ENCODE results near the gene PARD6G. TPM values are rescaled to one million over a fixed set of nuclear protein-coding genes. Genes with fewer than 3 reads are reported as not detected.

Gene PARD6G
- total and polyA plus RNA-seq, 2 of the 8 experiments (the other 6 are each of a cell fraction or from before 2014, with no cell fraction given): 11.3 to 17.9 TPM

DNA sequence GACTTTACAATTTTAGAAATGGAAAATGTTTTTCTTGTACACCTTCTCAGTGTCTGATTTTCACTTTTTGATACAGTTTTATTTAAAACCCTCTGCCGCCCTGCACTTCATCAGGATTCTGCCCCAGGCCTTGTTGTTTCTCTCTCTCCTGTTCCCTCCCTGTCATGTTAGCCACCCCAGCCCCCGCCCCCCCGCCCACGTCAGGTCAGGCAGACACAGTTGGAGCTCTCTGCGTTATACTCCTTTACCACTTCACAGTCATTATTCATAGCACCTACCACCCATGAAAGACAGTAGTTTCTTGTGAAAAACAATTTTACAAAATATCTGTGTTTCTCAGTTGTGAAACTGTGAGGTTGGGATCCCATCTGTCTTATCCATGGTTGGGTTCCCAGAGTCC, 116.8 kb downstream of the PARD6G start:
- Histone ChIP-seq H4K8ac (ENCODE audit: extremely low read depth, insufficient read depth, low read length) (no peak overlapping the region), H3K27me3 (replicated peaks in 1 of 4; ENCODE audit: control insufficient read depth in 3 of 4, extremely low read depth in 1 of 4, insufficient read depth in 3 of 4, low read length in 3 of 4) (no peaks in the 10 kb centered on the region), H3K23me2 (ENCODE audit: low read depth, low read length) (no peaks in the 10 kb centered on the region), H4K91ac (replicated peaks; ENCODE audit: insufficient read length, low read length) (no peak overlapping the region), H3K9ac (replicated peaks in 1 of 4; ENCODE audit: extremely low read depth in 1 of 4, low read depth in 3 of 4, low read length in 3 of 4) (no peak overlapping the region), H2AK5ac (ENCODE audit: low read depth, low read length) (no peak overlapping the region), H3K36me3 (ENCODE audit: control insufficient read depth in 2 of 4, insufficient read depth in 4 of 4, low read length in 3 of 4) (peaks cover 4 to 47% (median 20%) of the 10 kb centered on the region in 4 experiments), H3K4ac (replicated peaks; ENCODE audit: insufficient read length, low read depth, low read length) (no peak overlapping the region), H2BK20ac (ENCODE audit: low read length) (no peak overlapping the region), H4K5ac (ENCODE audit: insufficient read length, low read depth, low read length) (no peak overlapping the region), H2BK120ac (replicated peaks; ENCODE audit: low read depth, low read length) (no peak overlapping the region), H2AFZ (ENCODE audit: low read length) (no peak overlapping the region), H3K4me2 (ENCODE audit: insufficient read depth in 1 of 2, low read depth in 2 of 2, low read length in 2 of 2) (peak overlapping the region in 1 of 2 experiments; percentile 8; a peak in 1 of 4 replicates), H3K79me1 (ENCODE audit: low read depth, low read length) (peaks cover 13% of the 10 kb centered on the region), H2BK15ac (ENCODE audit: low read length) (no peak overlapping the region), H3K23ac (ENCODE audit: insufficient read length) (no peak overlapping the region), H3K18ac (ENCODE audit: extremely low read depth, low read length) (no peak overlapping the region), H3K14ac (ENCODE audit: insufficient read length) (no peak overlapping the region), H3K56ac (replicated peaks; ENCODE audit: insufficient read length, low read depth, low read length) (no peak overlapping the region), H3K27ac (ENCODE audit: low read depth, low read length) (no peak overlapping the region), H3K79me2 (ENCODE audit: control insufficient read depth in 1 of 2, insufficient read depth in 2 of 2, low read length in 2 of 2) (peaks cover 21 to 83% of the 10 kb centered on the region in 2 experiments), H4K20me1 (replicated peaks in 1 of 2; ENCODE audit: control insufficient read depth in 1 of 2, insufficient read depth in 2 of 2, low read length in 2 of 2) (peaks cover 11 to 13% of the 10 kb centered on the region in 2 experiments), H2BK5ac (ENCODE audit: low read depth, low read length) (no peak overlapping the region), H2BK12ac (ENCODE audit: low read depth, low read length) (no peak overlapping the region), H3K4me3 (ENCODE audit: extremely low read depth in 1 of 4, insufficient read depth in 2 of 4, low read depth in 3 of 4, low read length in 4 of 4) (no peak overlapping the region), H3K9me3 (ENCODE audit: insufficient read depth in 2 of 2, low read depth in 1 of 2, low read length in 1 of 2) (no peaks in the 10 kb centered on the region), H3K4me1 (replicated peaks in 1 of 4; ENCODE audit: control insufficient read depth in 3 of 4, insufficient read depth in 4 of 4, low read length in 3 of 4) (peaks cover 3 to 6% (median 5%) of the 10 kb centered on the region in 4 experiments; a peak in 6 of 7 replicates)
- ChIA-PET CTCF (ENCODE audit: partially characterized antibody) (interaction anchor here (0.8 to 2.7 kb wide), 6 partner anchors 9 to 120 kb away, joined by 3 to 8 read pairs (median 4); no protein-coding TSS in a partner anchor), POLR2A (ENCODE audit: partially characterized antibody) (interaction anchor here (0.7 to 3.1 kb wide), 6 partner anchors 11 to 22 kb away, joined by 3 to 10 read pairs (median 4); partner anchors contain the start of gene ADNP2)
- WGBS, 2 experiments (ENCODE audit: extremely low coverage in 1 of 2, insufficient coverage in 1 of 2, insufficient read length in 1 of 2, insufficient replicate concordance in 2 of 2, low coverage in 1 of 2, low lambda C conversion rate in 2 of 2, missing lambda C conversion rate in 1 of 2): 64% methylated on average over 5 of the region's 5 CpGs; no CpG with 5 or more reads in 1 of the 2 experiments
- FAIRE-seq (no peak), DNase-seq (ENCODE audit: low read depth in 1 of 2, low spot score in 2 of 2) (no peak)
- TF ChIP-seq SIRT6 (IDR thresholded peaks at IDR 0.05; ENCODE audit: low read length): no peak
- no peak for TF ChIP-seq ZNF274 (IDR thresholded peaks at IDR 0.05; ENCODE audit: borderline replicate concordance, extremely low read depth, low read length)
- no peak for TF ChIP-seq POU5F1 (IDR thresholded peaks at IDR 0.05; ENCODE audit: low read depth, low read length)
- TF ChIP-seq, protein P1, sequence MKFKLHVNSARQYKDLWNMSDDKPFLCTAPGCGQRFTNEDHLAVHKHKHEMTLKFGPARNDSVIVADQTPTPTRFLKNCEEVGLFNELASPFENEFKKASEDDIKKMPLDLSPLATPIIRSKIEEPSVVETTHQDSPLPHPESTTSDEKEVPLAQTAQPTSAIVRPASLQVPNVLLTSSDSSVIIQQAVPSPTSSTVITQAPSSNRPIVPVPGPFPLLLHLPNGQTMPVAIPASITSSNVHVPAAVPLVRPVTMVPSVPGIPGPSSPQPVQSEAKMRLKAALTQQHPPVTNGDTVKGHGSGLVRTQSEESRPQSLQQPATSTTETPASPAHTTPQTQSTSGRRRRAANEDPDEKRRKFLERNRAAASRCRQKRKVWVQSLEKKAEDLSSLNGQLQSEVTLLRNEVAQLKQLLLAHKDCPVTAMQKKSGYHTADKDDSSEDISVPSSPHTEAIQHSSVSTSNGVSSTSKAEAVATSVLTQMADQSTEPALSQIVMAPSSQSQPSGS (IDR thresholded peaks at IDR 0.05; ENCODE audit: low read length): no peak
- no peak for TF ChIP-seq ASH2L (IDR thresholded peaks at IDR 0.05; ENCODE audit: low read length)
- no peak for TF ChIP-seq FOSL1 (IDR thresholded peaks at IDR 0.05; ENCODE audit: insufficient read depth, low read depth, low read length)

Measured in H1 (cell line).